ENCODE data around the gene CDS1.
"Not testable (repeated sequence)": the region's sequence is repeated elsewhere in the genome, so short reads cannot be mapped to it uniquely, and the experiment has no call there.

The CDS1 gene

GRCh38 chr4:84648178-84648577, 65.3 kb downstream of the CDS1 start:
- TF ChIP-seq CTCF (IDR thresholded peaks at IDR 0.05; ENCODE audit: low read depth, low read length) = no peak
- no peak overlapping the region for H3K4me3 ChIP-seq (replicated peaks in 1 of 2; ENCODE audit: low read depth in 2 of 2, low read length in 2 of 2)
- DNase-seq (ENCODE audit: low read depth in 2 of 2) = no peak

GRCh38 chr4:84648863-84649647, 66.1 kb downstream of the CDS1 start:
- DNase-seq (ENCODE audit: low read depth in 2 of 2) = no peak
- TF ChIP-seq CTCF (IDR thresholded peaks at IDR 0.05; ENCODE audit: low read depth, low read length) = no peak
- H3K4me3 ChIP-seq (replicated peaks in 1 of 2; ENCODE audit: low read depth in 2 of 2, low read length in 2 of 2) = no peak overlapping the region

- no peak overlapping the region for H3K4me3 ChIP-seq (replicated peaks in 1 of 2; ENCODE audit: low read depth in 2 of 2, low read length in 2 of 2)
- DNase-seq (ENCODE audit: low read depth in 2 of 2) = no peak
- no peak for TF ChIP-seq CTCF (IDR thresholded peaks at IDR 0.05; ENCODE audit: low read depth, low read length)
These were observed 68.6 kb downstream of the CDS1 start for GRCh38 chr4:84651499-84651898.

GRCh38 chr4:84652478-84652877, 69.6 kb downstream of the CDS1 start:
- no peak for DNase-seq (ENCODE audit: low read depth in 2 of 2)
- TF ChIP-seq CTCF (IDR thresholded peaks at IDR 0.05; ENCODE audit: low read depth, low read length) = no peak
- H3K4me3 ChIP-seq (replicated peaks in 1 of 2; ENCODE audit: low read depth in 2 of 2, low read length in 2 of 2) = no peak overlapping the region

- H3K4me3 ChIP-seq (replicated peaks in 1 of 2; ENCODE audit: low read depth in 2 of 2, low read length in 2 of 2) = no peak overlapping the region
- DNase-seq (ENCODE audit: low read depth in 2 of 2) = no peak
- no peak for TF ChIP-seq CTCF (IDR thresholded peaks at IDR 0.05; ENCODE audit: low read depth, low read length)
These were observed 77.7 kb downstream of the CDS1 start for GRCh38 chr4:84660606-84661005.

GRCh38 chr4:84661191-84661939, 78.4 kb downstream of the CDS1 start:
- no peak for TF ChIP-seq CTCF (IDR thresholded peaks at IDR 0.05; ENCODE audit: low read depth, low read length)
- H3K4me3 ChIP-seq (replicated peaks in 1 of 2; ENCODE audit: low read depth in 2 of 2, low read length in 2 of 2) = no peak overlapping the region
- no peak for DNase-seq (ENCODE audit: low read depth in 2 of 2)

- not testable (repeated sequence) for H3K4me3 ChIP-seq (replicated peaks in 1 of 2; ENCODE audit: low read depth in 2 of 2, low read length in 2 of 2); DNase-seq (ENCODE audit: low read depth in 2 of 2)
These were observed 81.8 kb downstream of the CDS1 start for GRCh38 chr4:84664767-84665166.

All from cardiac fibroblast (primary cell).